GM12873 (cell line): ENCODE measurements around the gene MSANTD2.

Experiments used
- TF ChIP-seq, protein P1 (sequence below): IDR thresholded peaks from 2 replicates; pipeline ENCODE4 v1.5.1; 2012; ENCODE audit warnings: low read depth, mild to moderate bottlenecking, moderate library complexity, low read length, control low read depth; ENCODE audit not compliant: insufficient read depth; ENCODE audit errors: missing control alignments

MSANTD2 gene

DNA sequence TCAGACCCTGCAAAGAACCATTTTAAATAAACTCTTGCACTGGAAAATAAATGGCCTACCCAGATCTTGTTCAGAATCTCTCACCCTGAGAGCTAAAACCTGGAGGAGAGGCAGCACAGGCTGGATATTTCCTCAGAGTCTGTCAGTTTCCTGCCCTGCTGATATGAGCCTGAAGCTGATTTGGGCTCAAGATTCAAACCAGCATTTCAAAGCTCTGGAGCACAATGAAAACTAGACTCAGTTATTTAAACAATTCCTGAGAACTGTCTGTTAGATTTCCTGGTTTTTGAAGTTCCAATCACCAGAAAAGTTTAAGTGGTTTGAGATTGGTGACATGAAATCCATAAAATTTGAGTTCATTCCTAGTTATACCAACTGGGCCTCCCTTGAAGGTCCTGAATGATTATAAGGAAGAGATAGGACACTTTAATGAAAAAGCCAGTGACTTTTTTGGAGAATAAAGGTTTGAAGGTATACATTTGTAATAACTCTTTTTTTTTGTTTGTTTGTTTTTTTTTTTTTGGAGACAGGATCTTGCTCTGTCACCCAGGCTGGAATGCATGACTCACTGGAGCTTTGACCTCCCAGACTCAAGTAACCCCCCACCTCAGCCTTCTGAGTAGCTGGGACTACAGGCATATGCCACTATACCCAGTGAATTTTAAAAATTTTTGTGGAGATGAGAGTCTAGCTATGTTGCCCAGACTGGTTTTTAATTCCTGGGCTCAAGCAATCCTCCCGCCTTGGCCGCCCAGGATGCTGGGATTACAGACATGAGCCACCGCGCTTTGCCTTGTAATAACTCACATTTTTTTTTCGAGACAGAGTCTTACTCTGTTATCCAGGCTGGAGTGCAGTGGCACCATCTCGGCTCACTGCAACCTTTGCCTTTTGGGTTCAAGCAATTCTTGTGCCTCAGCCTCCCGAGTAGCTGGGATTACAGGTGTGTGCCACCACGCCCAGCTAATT lies 30.1 kb downstream of the MSANTD2 start:
- TF ChIP-seq, protein P1, sequence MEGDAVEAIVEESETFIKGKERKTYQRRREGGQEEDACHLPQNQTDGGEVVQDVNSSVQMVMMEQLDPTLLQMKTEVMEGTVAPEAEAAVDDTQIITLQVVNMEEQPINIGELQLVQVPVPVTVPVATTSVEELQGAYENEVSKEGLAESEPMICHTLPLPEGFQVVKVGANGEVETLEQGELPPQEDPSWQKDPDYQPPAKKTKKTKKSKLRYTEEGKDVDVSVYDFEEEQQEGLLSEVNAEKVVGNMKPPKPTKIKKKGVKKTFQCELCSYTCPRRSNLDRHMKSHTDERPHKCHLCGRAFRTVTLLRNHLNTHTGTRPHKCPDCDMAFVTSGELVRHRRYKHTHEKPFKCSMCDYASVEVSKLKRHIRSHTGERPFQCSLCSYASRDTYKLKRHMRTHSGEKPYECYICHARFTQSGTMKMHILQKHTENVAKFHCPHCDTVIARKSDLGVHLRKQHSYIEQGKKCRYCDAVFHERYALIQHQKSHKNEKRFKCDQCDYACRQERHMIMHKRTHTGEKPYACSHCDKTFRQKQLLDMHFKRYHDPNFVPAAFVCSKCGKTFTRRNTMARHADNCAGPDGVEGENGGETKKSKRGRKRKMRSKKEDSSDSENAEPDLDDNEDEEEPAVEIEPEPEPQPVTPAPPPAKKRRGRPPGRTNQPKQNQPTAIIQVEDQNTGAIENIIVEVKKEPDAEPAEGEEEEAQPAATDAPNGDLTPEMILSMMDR: no peak

DNA sequence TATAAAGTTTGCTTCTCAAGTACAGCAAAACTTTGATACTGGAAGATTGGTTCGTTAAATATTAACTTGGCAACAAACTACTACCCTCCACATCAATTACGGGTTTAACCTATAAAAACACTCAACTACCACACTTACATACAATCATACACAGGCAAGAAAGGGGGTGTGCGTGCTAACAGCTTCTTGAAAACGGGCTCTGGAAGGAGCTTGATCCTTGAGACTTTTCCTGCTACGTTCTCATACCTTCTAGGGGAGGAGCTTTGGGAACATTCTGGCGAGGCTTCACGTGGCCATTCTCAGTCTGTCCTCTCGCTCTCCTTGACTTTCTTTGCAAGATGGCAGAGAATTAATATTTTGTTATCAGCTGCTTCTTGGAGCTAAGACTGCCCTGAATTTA lies 31.3 kb downstream of the MSANTD2 start:
- TF ChIP-seq, protein P1: no peak

DNA sequence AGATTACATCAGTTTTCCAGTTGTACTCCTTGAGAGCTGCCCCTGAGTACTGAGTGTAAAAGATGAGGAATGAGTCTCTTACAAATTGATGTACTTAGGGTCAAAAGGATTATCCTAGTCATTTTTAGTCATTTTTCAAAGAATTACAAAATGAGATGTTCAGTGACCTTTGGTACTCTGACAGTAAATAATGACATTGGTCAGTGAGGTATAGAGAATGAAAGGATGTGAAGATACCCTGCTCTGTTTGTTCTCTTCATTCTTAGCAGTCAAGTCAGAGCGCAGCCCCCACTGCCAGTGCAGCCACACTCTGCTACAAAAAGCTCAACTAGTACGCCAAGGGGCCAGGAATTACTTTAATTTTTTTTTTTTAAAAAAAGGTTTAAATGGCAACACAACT lies 34.0 kb downstream of the MSANTD2 start:
- TF ChIP-seq, protein P1: no peak

DNA sequence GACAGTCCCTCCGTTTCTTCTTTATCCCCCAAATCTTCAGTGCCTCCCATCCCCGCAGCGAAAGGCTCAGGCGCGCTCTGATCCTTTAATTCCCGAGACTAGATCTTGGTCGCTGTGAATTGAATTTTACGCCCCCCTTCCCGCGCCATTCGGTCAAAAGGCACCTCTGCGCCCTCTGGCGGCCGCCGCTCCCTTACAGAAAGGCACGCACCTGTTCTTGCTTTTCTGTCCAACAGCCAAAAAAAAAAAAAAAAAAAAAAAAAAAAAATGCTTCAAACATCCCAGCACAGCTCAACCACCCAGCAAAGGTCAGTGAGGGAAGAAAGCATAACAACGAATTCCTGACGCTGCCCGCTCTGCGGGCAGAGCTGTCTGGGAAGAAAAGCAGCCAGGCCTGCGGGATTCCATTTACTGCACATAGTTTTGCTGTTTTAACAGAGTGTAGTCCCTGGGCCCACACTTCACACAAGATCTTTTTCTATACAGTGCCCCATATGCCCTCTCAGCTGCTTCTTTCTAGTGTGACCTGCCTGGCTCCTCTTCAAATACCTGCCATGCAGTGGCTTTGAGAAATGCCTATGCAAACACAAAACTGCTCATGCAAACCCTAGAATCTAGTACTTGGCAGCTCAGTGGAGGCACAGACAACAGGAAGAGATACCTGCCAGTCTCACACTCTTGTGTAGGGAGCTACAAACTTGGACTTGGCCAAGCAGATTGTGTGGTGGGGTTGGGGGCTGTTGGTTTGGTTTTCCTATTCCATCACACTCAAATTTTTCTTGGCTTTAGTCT lies 36.9 kb downstream of the MSANTD2 start:
- TF ChIP-seq, protein P1: peak; percentile 75

DNA sequence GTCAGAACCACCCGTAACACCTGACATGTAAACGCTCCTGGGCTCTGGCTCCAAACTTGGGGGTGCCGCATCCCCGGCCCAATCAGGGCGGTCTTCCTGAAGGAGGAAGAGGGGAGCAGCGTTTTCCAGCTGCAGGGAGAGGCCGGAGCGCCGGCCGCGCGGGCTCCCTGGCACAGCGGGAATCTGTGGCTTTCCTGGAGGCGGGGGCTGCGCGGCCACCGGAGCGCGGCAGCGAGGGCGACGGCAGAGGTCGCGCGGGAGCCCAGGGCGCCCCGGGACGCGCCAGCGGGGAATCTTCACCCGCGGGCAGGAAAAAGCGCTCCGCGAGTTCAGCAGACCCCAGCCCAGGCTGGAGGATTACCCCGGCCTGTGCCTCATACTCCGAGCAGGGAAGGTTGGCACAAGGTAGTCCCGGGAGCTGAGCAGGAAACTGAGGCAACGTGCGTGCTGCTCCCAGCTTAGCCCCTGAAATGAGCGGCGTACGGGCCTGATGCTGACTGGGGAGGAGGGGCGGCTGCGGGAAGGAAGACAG lies 37.5 kb downstream of the MSANTD2 start:
- TF ChIP-seq, protein P1: no peak

DNA sequence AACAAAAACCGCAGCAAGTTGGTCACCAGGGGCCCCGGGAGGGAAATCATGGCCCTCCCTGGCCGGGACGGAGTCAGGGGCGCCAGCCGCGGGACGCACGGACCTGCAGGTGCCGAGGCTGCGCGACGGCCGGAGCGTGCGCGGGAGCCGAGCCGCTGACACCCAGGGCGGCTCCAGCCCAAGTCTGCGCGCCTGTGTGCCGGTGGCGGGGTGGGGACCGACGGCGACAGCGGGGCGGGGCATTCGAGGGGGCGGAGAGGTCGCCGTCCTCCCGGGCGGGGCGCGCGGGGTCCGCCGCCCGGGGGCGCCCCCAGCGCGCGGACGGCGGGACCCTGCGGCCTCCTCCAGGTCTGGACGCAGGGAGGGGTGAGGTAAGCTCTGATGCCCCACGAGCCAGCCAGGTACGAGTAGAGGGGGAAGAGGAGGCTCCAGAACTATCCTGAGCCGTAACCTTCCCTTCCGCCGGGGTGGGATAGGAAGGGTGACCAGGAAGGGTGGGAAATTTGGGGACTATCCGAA lies 38.0 kb downstream of the MSANTD2 start, which contains the start of gene ESAM:
Gene ESAM (minus strand): TSS at position 186 of the 519 bp plus-strand sequence. CDS start 136 bp downstream, at position 50.
- TF ChIP-seq, protein P1: peak; percentile 9
